ENCODE data around the gene SRRM3. TPM values are rescaled to one million over a fixed set of nuclear protein-coding genes. Genes with fewer than 3 reads are reported as not detected.
A peak's percentile ranks its signal among the peaks of the same experiment; 100 is the strongest.
"Not testable (repeated sequence)": the region's sequence is repeated elsewhere in the genome, so short reads cannot be mapped to it uniquely, and the experiment has no call there.

SRRM3 gene
- total RNA-seq, 2 experiments from 2014 or later: not detected

DNA sequence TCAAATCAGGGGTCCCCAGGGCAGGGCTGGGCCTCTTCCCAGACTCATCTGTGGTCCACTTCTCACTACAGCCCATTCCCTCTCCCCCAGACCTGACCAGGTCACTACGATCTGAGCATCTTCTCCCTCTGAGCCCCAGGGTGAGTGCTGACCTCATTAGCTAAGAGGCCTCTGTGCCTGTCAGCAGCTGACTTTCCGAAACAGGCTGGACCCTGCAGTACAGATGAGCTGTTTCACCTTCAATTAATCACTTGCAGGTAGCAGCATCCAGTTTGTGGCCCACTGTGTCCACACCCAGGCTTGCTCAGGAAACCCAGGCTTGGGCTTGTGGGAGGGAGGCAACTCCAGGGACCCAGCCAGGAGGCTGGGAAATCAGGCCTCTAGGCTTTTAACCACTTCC lies 24.3 kb downstream of the SRRM3 start:
- H3K4me1 Mint-ChIP-seq: no peaks in the 10 kb centered on the region
- ChIA-PET POLR2A (no interaction called here), CTCF (interaction anchor here (0.5 kb wide), 1 partner anchor 30 kb away, joined by 5 read pairs; no protein-coding TSS in a partner anchor)
- H3K27me3 Mint-ChIP-seq: peaks cover 25% of the 10 kb centered on the region
- H3K27ac Mint-ChIP-seq: no peak overlapping the region
- H3K4me3 Mint-ChIP-seq: no peak overlapping the region
- no peaks in the 10 kb centered on the region for H3K36me3 Mint-ChIP-seq (ENCODE audit: low read depth)
- H3K9me3 Mint-ChIP-seq: no peaks in the 10 kb centered on the region
- no peak for DNase-seq

DNA sequence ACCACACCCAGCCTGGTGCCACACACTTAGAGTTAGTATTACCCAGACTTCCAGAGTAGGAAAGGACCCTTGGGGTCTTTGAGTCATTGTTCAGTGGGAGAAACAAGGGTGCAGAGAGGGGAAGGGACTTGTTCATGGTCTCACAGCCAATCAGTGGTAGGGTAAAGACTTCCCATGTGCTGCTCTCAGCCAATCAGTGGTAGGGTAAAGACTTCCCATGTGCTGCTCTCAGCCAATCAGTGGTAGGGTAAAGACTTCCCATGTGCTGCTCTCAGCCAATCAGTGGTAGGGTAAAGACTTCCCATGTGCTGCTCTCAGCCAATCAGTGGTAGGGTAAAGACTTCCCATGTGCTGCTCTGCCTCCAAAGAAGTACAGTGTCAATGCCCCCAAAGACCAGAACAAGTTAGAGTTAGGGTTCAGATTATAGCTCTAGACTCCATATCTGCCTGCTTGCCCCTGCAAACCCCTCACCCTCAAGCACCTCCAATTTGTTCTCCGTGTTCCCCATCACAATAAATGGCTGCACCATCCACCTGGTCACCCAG lies 25.3 kb downstream of the SRRM3 start:
- H3K27me3 Mint-ChIP-seq: peaks cover 30% of the 10 kb centered on the region
- H3K4me1 Mint-ChIP-seq; H3K27ac Mint-ChIP-seq; POLR2A ChIA-PET; H3K9me3 Mint-ChIP-seq; H3K4me3 Mint-ChIP-seq; H3K36me3 Mint-ChIP-seq (ENCODE audit: low read depth); CTCF ChIA-PET; DNase-seq: not testable (repeated sequence)

DNA sequence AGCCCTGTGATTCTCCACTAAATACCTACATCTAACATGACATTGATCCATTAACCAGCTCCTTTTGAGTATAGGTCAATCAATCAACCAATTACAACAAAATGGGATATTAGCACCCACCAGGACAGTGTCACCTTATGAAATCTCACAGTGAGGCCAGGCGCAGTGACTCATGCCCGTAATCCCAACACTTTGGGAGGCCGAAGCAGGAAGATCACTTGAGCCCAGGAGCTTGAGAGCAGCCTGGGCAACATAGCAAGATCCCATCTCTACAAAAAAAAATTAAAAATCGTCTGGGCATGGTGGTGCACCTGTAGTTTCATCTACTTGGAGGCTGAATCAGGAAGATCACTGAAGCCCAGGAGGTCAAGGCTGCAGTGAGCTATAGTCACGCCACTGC lies 28.5 kb downstream of the SRRM3 start:
- no peaks in the 10 kb centered on the region for H3K9me3 Mint-ChIP-seq
- ChIA-PET CTCF (interaction anchor here (0.9 to 1.2 kb wide), 2 partner anchors 61 to 84 kb away, joined by 3 to 4 read pairs; no protein-coding TSS in a partner anchor), POLR2A (no interaction called here)
- peaks cover 37% of the 10 kb centered on the region for H3K27me3 Mint-ChIP-seq
- no peak for DNase-seq
- H3K36me3 Mint-ChIP-seq (ENCODE audit: low read depth): no peaks in the 10 kb centered on the region
- H3K27ac Mint-ChIP-seq: no peak overlapping the region
- no peak overlapping the region for H3K4me3 Mint-ChIP-seq
- peaks cover 6% of the 10 kb centered on the region for H3K4me1 Mint-ChIP-seq

DNA sequence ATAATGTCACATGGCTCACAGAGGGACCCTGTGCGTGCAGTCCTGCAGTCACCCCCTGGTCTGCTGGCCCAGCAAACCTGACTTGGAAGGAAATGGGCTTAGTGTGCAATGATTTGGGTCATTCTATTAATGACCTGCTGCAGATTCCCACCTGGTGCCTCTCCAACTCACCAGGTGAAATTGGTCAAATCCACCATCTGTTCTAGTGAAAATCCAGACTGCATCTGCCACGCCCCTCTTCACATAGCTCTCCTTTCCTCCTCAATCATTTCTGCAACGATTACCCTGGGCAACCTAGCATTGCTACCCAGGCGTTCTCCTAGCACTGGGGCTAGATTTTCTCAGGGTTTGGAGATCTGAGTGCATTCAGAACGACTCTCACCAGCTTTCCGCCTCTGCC lies 29.4 kb downstream of the SRRM3 start:
- no peaks in the 10 kb centered on the region for H3K9me3 Mint-ChIP-seq
- peaks cover 37% of the 10 kb centered on the region for H3K27me3 Mint-ChIP-seq
- DNase-seq: no peak
- no peak overlapping the region for H3K4me3 Mint-ChIP-seq
- H3K27ac Mint-ChIP-seq: no peak overlapping the region
- ChIA-PET POLR2A (no interaction called here), CTCF (interaction anchor here (1.2 kb wide), 1 partner anchor 83 kb away, joined by 4 read pairs; no protein-coding TSS in a partner anchor)
- H3K4me1 Mint-ChIP-seq: peaks cover 8% of the 10 kb centered on the region
- no peaks in the 10 kb centered on the region for H3K36me3 Mint-ChIP-seq (ENCODE audit: low read depth)

DNA sequence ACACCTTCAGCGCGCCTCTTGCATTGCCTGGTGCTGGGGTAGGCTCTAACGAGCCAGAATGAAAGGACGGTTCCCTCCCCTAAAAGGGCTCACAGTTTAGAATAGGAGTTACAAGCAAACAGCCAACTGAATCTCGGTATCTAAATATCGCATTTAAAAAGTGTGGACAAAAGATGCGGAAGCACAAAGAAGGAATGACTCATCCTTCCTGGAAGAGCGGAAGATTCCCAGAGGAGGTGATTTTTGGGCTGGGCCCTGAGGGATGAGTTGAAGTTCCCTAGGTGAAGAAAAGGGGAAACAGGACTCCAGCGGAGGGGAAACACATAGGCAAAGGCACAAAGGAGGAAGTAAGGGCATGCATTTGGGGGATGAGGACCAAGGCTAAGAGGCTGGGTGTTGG lies 29.9 kb downstream of the SRRM3 start:
- no peak overlapping the region for H3K27ac Mint-ChIP-seq
- ChIA-PET POLR2A (no interaction called here), CTCF (interaction anchor here (1.2 kb wide), 1 partner anchor 83 kb away, joined by 4 read pairs; no protein-coding TSS in a partner anchor)
- no peaks in the 10 kb centered on the region for H3K9me3 Mint-ChIP-seq
- no peak overlapping the region for H3K4me3 Mint-ChIP-seq
- no peaks in the 10 kb centered on the region for H3K36me3 Mint-ChIP-seq (ENCODE audit: low read depth)
- no peak for DNase-seq
- peaks cover 39% of the 10 kb centered on the region for H3K27me3 Mint-ChIP-seq
- peaks cover 8% of the 10 kb centered on the region for H3K4me1 Mint-ChIP-seq

DNA sequence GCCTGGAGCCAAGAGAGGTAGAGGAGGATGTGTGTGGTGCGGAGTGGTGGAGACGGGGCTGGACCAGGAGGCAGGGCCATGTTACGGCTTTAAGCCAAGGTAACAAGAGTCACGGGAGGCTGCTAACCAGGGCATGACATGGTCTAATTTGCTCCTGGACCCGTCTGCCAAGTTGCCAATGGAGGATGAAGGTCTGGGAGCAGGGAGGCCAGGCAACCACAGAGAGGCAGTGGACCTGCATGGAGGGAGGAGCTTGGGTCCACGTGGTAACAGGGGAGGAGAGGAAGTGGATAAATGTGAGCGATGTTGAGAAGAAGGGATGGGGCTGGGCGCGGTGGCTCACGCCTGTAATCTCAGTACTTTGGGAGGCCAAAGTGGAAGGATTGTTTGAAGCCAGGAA lies 31.0 kb downstream of the SRRM3 start:
- H3K4me3 Mint-ChIP-seq: no peak overlapping the region
- no peaks in the 10 kb centered on the region for H3K36me3 Mint-ChIP-seq (ENCODE audit: low read depth)
- H3K4me1 Mint-ChIP-seq: peaks cover 8% of the 10 kb centered on the region
- CTCF ChIA-PET: interaction anchor here (0.8 kb wide), 1 partner anchor 55 kb away, joined by 3 read pairs; no protein-coding TSS in a partner anchor
- POLR2A ChIA-PET: no interaction called here
- DNase-seq: no peak
- H3K9me3 Mint-ChIP-seq: no peaks in the 10 kb centered on the region
- H3K27me3 Mint-ChIP-seq: peaks cover 39% of the 10 kb centered on the region
- no peak overlapping the region for H3K27ac Mint-ChIP-seq

DNA sequence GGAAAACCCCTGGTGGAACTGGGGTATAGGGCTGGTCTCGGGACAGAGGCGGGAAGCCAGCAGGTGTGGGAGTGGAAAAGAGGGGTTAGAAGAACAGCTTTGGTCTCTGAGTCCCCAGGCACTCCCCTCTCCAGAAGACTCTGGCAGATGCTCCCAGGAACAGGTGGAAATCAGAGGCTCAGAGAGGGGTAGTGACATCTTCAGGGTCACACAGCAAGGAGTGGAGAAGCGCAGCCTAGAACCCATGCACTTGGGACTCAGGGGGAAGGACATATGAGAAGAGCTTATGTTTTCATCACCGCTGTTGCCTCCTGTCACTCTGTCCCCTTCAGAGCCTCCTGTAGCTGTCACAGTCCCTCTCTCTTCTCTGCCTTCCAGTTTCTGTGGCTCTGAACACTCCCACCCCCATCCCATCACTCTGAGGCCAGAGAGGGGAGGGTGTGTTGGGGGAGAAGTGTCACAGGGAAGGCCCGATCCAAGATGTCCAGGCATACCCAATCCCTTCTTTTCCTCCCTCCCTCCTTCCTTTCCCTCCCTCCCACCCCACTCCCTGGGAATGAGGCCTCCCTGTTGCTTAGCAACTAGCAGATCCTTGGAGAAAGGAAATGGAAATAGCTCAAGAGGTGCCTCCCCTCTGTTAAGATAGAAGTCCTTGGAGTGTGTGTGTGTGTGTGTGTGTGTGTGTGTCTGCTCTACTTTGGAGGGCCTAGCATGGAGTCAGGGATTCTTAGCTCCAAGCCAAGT lies 32.0 kb downstream of the SRRM3 start:
- DNase-seq: no peak
- H3K36me3 Mint-ChIP-seq (ENCODE audit: low read depth): no peaks in the 10 kb centered on the region
- H3K27ac Mint-ChIP-seq: no peak overlapping the region
- peaks cover 8% of the 10 kb centered on the region for H3K4me1 Mint-ChIP-seq
- CTCF ChIA-PET: interaction anchor here (0.8 kb wide), 1 partner anchor 56 kb away, joined by 3 read pairs; no protein-coding TSS in a partner anchor
- POLR2A ChIA-PET: no interaction called here
- peaks cover 43% of the 10 kb centered on the region for H3K27me3 Mint-ChIP-seq
- H3K4me3 Mint-ChIP-seq: no peak overlapping the region
- H3K9me3 Mint-ChIP-seq: no peaks in the 10 kb centered on the region

DNA sequence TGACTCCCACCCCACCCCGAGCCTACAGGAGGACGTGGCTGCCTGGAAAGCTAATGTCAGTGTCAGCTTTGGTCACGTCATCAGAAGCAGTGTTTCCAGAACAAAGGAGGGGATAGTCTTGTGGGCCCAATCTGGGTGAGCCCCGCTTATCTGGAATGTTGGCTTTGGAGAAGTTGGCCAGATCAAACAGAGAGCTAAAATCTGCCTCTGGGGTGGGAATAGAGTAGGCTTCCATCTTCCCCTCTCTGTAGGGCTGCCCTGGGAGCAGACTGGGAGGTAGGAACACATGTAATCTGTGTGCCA lies 32.5 kb downstream of the SRRM3 start:
- POLR2A ChIA-PET: no interaction called here
- no peaks in the 10 kb centered on the region for H3K9me3 Mint-ChIP-seq
- peaks cover 43% of the 10 kb centered on the region for H3K27me3 Mint-ChIP-seq

DNA sequence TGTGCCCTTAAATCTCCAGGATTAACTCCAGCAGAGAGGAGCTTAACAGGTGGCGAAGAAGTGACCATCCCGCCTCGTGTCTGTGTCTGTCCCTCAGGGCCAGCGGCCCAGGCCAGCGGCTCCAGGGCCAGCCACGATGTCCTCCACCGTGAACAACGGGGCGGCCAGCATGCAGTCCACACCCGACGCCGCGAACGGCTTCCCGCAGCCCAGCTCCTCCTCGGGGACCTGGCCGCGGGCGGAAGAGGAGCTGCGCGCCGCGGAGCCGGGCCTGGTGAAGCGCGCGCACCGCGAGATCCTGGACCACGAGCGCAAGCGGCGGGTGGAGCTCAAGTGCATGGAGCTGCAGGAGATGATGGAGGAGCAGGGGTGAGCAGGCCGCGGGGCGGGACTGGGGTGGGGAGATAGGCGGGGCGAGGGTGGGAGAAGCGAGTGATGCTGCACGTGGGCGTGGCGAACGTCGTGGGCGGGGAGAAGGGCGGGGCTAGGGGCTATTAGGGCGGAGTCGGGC lies 33.3 kb downstream of the SRRM3 start:
- no peaks in the 10 kb centered on the region for H3K36me3 Mint-ChIP-seq (ENCODE audit: low read depth)
- H3K4me1 Mint-ChIP-seq: peaks cover 8% of the 10 kb centered on the region
- peaks cover 41% of the 10 kb centered on the region for H3K27me3 Mint-ChIP-seq
- H3K4me3 Mint-ChIP-seq: peak overlapping the region; percentile 21
- ChIA-PET POLR2A (no interaction called here), CTCF (interaction anchor here (0.8 to 1.4 kb wide), 3 partner anchors 57 to 79 kb away, joined by 3 to 5 read pairs (median 4); no protein-coding TSS in a partner anchor)
- no peaks in the 10 kb centered on the region for H3K9me3 Mint-ChIP-seq
- DNase-seq: peak; percentile 80
- no peak overlapping the region for H3K27ac Mint-ChIP-seq

More for the DNA sequence above, 32.5 kb downstream of the SRRM3 start:
- Mint-ChIP-seq H3K36me3 (ENCODE audit: low read depth) (no peaks in the 10 kb centered on the region), H3K4me3 (peak overlapping the region; percentile 6), H3K4me1 (peaks cover 8% of the 10 kb centered on the region), H3K27ac (no peak overlapping the region)
- no peak for DNase-seq
- CTCF ChIA-PET: no interaction called here

DNA sequence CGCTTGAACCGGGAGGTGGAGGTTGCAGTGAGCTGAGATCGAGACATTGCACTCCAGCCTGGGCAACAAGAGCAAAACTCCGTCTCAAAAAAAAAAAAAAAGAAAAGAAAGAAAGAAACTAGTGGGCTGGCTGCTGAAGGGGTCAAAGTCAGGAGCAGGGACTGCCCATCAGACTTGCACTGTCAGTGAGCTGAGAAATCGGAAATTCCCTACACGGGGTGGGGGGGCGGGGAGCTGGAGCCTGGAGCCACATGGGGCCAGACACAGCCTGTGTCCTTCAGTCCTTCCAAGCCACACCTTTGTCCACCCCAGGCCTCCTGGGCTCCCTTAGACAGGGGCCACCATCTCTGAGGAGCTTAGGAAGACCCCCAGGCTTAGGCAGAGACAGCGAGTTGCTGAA lies 34.5 kb downstream of the SRRM3 start:
- Mint-ChIP-seq H3K9me3 (no peaks in the 10 kb centered on the region), H3K4me1 (peaks cover 8% of the 10 kb centered on the region), H3K4me3 (no peak overlapping the region), H3K27ac (no peak overlapping the region), H3K27me3 (peaks cover 34% of the 10 kb centered on the region), H3K36me3 (ENCODE audit: low read depth) (no peaks in the 10 kb centered on the region)
- CTCF ChIA-PET: no interaction called here
- DNase-seq: no peak
- POLR2A ChIA-PET: no interaction called here

DNA sequence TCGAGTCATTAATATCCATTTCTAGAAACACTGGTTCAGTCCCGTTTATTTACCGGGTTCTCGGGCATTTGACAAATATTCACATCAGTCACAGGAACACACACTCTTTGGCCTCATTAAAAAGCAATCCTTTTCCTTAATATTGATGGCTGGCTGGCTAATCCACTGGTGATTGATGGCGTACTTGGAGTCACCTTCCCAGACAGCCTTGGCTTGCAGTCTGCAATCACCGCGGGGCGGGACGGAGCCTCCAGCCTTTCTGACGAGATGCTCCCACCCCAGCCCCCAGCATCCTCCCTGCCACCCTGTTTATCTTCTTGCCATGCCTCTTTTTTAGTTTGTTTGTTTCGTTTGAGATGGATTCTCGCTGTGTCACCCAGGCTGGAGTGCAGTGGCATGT lies 36.6 kb downstream of the SRRM3 start:
- Mint-ChIP-seq H3K27ac (no peak overlapping the region), H3K4me1 (peaks cover 8% of the 10 kb centered on the region), H3K27me3 (peaks cover 18% of the 10 kb centered on the region), H3K4me3 (no peak overlapping the region), H3K9me3 (no peaks in the 10 kb centered on the region), H3K36me3 (ENCODE audit: low read depth) (no peaks in the 10 kb centered on the region)
- ChIA-PET POLR2A (no interaction called here), CTCF (interaction anchor here (1.8 kb wide), 1 partner anchor 60 kb away, joined by 3 read pairs; no protein-coding TSS in a partner anchor)
- DNase-seq: no peak

DNA sequence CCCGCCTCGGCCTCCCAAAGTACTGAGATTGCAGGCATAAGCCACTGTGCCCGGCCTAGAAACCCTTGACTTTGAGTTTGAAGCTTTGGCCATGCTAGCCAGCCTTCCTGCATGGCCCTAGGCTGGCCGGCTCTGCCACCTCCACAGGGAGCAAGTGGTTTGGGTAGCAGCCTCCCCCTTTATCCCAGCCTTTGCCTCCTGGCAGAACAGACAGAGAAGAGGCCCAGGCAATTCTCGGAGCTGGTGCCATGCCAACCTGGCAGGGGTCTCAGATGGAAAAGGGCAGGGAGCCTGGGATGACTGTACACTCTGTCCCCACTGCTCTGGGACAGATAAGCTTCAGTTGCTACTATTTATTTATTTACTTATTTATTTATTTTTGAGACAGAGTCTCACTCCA lies 39.4 kb downstream of the SRRM3 start:
- ChIA-PET CTCF (no interaction called here), POLR2A (no interaction called here)
- H3K27ac Mint-ChIP-seq: no peak overlapping the region

DNA sequence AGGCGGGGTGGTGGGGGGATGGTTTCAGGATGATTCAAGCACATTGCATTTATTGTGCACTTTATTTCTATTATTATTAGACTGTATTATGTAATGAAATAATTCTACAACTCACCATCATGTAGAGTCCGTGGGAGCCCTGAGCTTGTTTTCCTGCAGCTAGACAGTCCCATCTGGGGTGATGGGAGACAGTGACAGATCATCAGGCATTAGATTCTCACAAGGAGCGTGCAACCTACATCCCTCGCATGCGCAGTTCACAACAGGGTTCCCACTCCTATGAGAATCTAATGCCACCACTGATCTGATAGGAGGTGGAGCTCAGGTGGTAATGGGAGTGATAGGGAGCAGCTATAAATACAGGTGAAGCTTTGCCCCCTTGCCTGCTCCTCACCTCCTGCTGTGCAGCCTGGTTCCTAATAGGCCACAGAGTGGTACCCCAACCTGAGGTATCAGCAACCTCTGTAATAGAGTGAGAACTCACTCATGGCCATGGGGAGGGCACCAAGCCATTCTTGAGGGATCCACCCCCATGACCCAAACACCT lies 40.9 kb downstream of the SRRM3 start:
- H3K36me3 Mint-ChIP-seq (ENCODE audit: low read depth); DNase-seq; POLR2A ChIA-PET; H3K27me3 Mint-ChIP-seq; H3K4me1 Mint-ChIP-seq; H3K9me3 Mint-ChIP-seq; CTCF ChIA-PET; H3K4me3 Mint-ChIP-seq; H3K27ac Mint-ChIP-seq: not testable (repeated sequence)

More for the DNA sequence above, 39.4 kb downstream of the SRRM3 start:
- no peak overlapping the region for H3K4me3 Mint-ChIP-seq
- no peaks in the 10 kb centered on the region for H3K4me1 Mint-ChIP-seq
- DNase-seq: no peak
- H3K36me3 Mint-ChIP-seq (ENCODE audit: low read depth): no peaks in the 10 kb centered on the region
- no peaks in the 10 kb centered on the region for H3K9me3 Mint-ChIP-seq
- H3K27me3 Mint-ChIP-seq: peaks cover 12% of the 10 kb centered on the region

Data from activated CD4-positive, alpha-beta memory T cell treated with anti-CD3 and anti-CD28 coated beads, Interleukin-2, amount 10 ng/mL, durations not matched to agents 7 days and 5 days (primary cell).